ENCODE results near the gene AKR1D1. TPM values are rescaled to one million over a fixed set of nuclear protein-coding genes. Genes with fewer than 3 reads are reported as not detected.

Gene AKR1D1
- total RNA-seq, 4 donors from 2014 or later, result 0.39 TPM; not detected in 3

- Histone ChIP-seq H3K4me3 (no peak overlapping the region), H3K27me3 (no peaks in the 10 kb centered on the region), H3K36me3 (no peaks in the 10 kb centered on the region), H3K4me1 (no peaks in the 10 kb centered on the region), H3K27ac (no peak overlapping the region), H3K9me3 (no peaks in the 10 kb centered on the region)
- TF ChIP-seq POLR2A (IDR thresholded peaks at IDR 0.05) (no peak), POLR2AphosphoS5 (IDR thresholded peaks at IDR 0.05) (no peak), EP300 (IDR thresholded peaks at IDR 0.05) (no peak)
- TF ChIP-seq, protein P1, sequence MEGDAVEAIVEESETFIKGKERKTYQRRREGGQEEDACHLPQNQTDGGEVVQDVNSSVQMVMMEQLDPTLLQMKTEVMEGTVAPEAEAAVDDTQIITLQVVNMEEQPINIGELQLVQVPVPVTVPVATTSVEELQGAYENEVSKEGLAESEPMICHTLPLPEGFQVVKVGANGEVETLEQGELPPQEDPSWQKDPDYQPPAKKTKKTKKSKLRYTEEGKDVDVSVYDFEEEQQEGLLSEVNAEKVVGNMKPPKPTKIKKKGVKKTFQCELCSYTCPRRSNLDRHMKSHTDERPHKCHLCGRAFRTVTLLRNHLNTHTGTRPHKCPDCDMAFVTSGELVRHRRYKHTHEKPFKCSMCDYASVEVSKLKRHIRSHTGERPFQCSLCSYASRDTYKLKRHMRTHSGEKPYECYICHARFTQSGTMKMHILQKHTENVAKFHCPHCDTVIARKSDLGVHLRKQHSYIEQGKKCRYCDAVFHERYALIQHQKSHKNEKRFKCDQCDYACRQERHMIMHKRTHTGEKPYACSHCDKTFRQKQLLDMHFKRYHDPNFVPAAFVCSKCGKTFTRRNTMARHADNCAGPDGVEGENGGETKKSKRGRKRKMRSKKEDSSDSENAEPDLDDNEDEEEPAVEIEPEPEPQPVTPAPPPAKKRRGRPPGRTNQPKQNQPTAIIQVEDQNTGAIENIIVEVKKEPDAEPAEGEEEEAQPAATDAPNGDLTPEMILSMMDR (IDR thresholded peaks at IDR 0.05), result no peak
- DNase-seq (ENCODE audit: low spot score in 2 of 2), result no peak
- WGBS, result 38% methylated on average over 5 of the region's 5 CpGs
Observed at GRCh38 chr7:138064856-138065357, 11.4 kb upstream of the AKR1D1 start.

GRCh38 chr7:138065827-138066226, 10.4 kb upstream of the AKR1D1 start:
- WGBS, result 58% methylated on average over 1 of the region's 1 CpG
- no peak for TF ChIP-seq POLR2AphosphoS5 (IDR thresholded peaks at IDR 0.05)
- TF ChIP-seq, protein P1 (IDR thresholded peaks at IDR 0.05), result no peak
- TF ChIP-seq POLR2A (IDR thresholded peaks at IDR 0.05), result no peak
- no peak for TF ChIP-seq EP300 (IDR thresholded peaks at IDR 0.05)

DNA sequence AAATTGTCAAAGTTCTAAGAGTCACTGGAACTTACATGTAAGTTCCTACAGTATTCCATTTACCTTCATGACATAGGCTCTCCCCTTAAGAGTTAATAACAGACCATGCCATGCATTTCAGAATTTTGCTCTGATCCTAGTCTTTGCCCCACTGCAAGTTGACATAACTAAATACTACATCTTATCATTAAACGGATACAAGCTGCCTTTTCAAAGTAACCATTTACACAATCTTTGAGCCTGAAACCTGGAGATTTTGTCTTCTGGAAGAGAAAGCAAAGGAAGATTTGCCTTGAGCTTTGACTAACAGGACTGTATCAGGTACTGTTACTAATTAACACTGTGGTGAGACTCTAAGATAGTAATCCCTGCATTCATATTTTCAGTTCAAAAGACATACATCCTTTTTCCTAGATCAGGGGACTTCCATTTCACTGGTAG, 9.3 kb upstream of the AKR1D1 start:
- H3K9me3 ChIP-seq, result no peaks in the 10 kb centered on the region
- no peak for TF ChIP-seq EP300 (IDR thresholded peaks at IDR 0.05)
- TF ChIP-seq, protein P1 (IDR thresholded peaks at IDR 0.05), result no peak
- no peak overlapping the region for H3K27ac ChIP-seq
- DNase-seq (ENCODE audit: low spot score in 2 of 2), result no peak
- H3K4me3 ChIP-seq, result no peak overlapping the region
- 70% methylated on average over 1 of the region's 1 CpG for WGBS
- H3K27me3 ChIP-seq, result no peaks in the 10 kb centered on the region
- H3K4me1 ChIP-seq, result no peaks in the 10 kb centered on the region
- H3K36me3 ChIP-seq, result no peaks in the 10 kb centered on the region

More at GRCh38 chr7:138065827-138066226, 10.4 kb upstream of the AKR1D1 start:
- Histone ChIP-seq H3K27me3 (no peaks in the 10 kb centered on the region), H3K27ac (no peak overlapping the region), H3K36me3 (no peaks in the 10 kb centered on the region), H3K9me3 (no peaks in the 10 kb centered on the region), H3K4me3 (no peak overlapping the region), H3K4me1 (no peaks in the 10 kb centered on the region)
- no peak for DNase-seq (ENCODE audit: low spot score in 2 of 2)

DNA sequence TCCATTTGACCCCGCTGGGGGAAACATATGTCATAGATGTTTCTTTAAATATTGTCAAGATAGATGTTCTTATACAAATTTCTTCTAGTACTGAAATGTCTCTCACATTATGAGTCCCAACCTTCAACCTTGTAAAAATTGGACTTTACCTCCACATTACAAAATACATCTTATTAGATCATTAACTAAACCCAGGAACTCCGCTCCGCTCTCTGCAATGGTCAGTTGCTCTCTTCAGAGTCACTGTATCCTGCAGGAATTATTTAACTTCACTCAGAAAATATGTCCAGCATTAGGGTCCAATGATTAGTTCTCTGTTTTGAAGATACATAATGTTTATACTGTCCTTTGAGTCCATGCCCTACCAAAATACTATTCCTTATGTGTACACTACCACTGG, 8.5 kb upstream of the AKR1D1 start:
- Histone ChIP-seq H3K4me1 (no peaks in the 10 kb centered on the region), H3K4me3 (no peak overlapping the region), H3K27ac (no peak overlapping the region), H3K36me3 (no peaks in the 10 kb centered on the region), H3K9me3 (no peaks in the 10 kb centered on the region), H3K27me3 (no peaks in the 10 kb centered on the region)
- 94% methylated on average over 3 of the region's 3 CpGs for WGBS
- TF ChIP-seq, protein P1 (IDR thresholded peaks at IDR 0.05), result no peak
- no peak for TF ChIP-seq POLR2A (IDR thresholded peaks at IDR 0.05)
- TF ChIP-seq POLR2AphosphoS5 (IDR thresholded peaks at IDR 0.05), result no peak
- TF ChIP-seq EP300 (IDR thresholded peaks at IDR 0.05), result no peak
- DNase-seq (ENCODE audit: low spot score in 2 of 2), result no peak

DNA sequence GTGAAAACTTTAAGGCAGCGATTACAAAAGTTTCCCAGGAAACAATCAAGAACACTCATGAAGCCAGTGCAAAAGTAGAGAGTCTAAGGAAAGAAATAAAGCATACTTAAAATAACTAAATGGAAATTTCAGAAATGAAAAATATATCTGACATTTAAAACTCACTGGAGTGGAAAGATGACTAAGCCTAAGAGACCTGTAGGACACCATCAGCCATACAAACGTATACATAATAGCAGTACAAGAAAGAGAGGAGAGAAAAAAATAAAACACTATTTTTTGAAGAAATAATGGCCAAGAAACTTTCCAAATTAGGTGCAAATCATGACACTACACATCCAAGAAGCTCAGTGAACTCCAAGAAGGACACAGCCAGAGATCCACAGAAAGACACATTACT, 5.4 kb upstream of the AKR1D1 start:
- no peaks in the 10 kb centered on the region for H3K36me3 ChIP-seq
- H3K4me1 ChIP-seq, result no peaks in the 10 kb centered on the region
- H3K27ac ChIP-seq, result no peak overlapping the region
- H3K27me3 ChIP-seq, result no peaks in the 10 kb centered on the region
- no peak overlapping the region for H3K4me3 ChIP-seq
- TF ChIP-seq, protein P1 (IDR thresholded peaks at IDR 0.05), result no peak
- TF ChIP-seq POLR2AphosphoS5 (IDR thresholded peaks at IDR 0.05) (no peak), POLR2A (IDR thresholded peaks at IDR 0.05) (no peak), EP300 (IDR thresholded peaks at IDR 0.05) (no peak)
- no peaks in the 10 kb centered on the region for H3K9me3 ChIP-seq
- 80% methylated on average over 2 of the region's 2 CpGs for whole genome bisulfite sequencing
- DNase-seq (ENCODE audit: low spot score in 2 of 2), result no peak
